Ovary (tissue), 9 donors: ENCODE data around the gene ZNF26. TPM values are rescaled to one million over a fixed set of nuclear protein-coding genes. Genes with fewer than 3 reads are reported as not detected.

Source experiments
- DNase-seq, 5 donors: peaks; one replicate each; pipeline ENCODE4 v3.0.0-alpha.2; 2019 to 2020
- H3K27ac ChIP-seq, 2 donors: fragments of 200-600 bp; one replicate each; pipeline versions ENCODE4 v1.5.1 to v1.8.0; 2019 to 2022
- H3K27me3 ChIP-seq: fragments of 200-600 bp; one replicate; pipeline ENCODE4 v1.8.0; 2022
- H3K36me3 ChIP-seq: fragments of 200-600 bp; sonication (generic); one replicate; pipeline ENCODE4 v1.5.1; 2019
- H3K4me1 ChIP-seq: one replicate; pipeline ENCODE4 v1.8.1; 2013; ENCODE audit warnings: mild to moderate bottlenecking, moderate library complexity; ENCODE audit not compliant: insufficient read depth
- H3K4me3 ChIP-seq: fragments of 200-600 bp; sonication (generic); one replicate; pipeline ENCODE4 v1.5.1; 2017
- H3K9me3 ChIP-seq, 2 donors: fragments of 200-600 bp in 1 of 2; sonication (generic) in 1 of 2; one replicate each; pipeline versions ENCODE4 v1.5.1 to v1.8.1; 2013 to 2019; ENCODE audit warnings: mild to moderate bottlenecking in 1 of 2, moderate library complexity in 1 of 2
- CTCF ChIP-seq, 3 donors: fragments of 450-650 bp in 2 of 3; fragments of 200-600 bp in 1 of 3; IDR thresholded peaks; one replicate each; pipeline versions ENCODE4 v1.5.1 to v1.8.0; 2016 to 2022; ENCODE audit warnings: antibody characterized with exemption in 3 of 3, mild to moderate bottlenecking in 1 of 3
- EP300 ChIP-seq: sonication (generic); formaldehyde crosslinking; IDR thresholded peaks from one replicate; pipeline ENCODE4 v1.6.1; 2017; ENCODE audit warnings: antibody characterized with exemption
- POLR2A ChIP-seq: fragments of 450-650 bp; IDR thresholded peaks from one replicate; pipeline ENCODE4 v1.6.1; 2017; ENCODE audit warnings: antibody characterized with exemption, mild to moderate bottlenecking, moderate library complexity
- WGBS, 3 donors: extraction: QIAGEN DNeasy Blood & Tissue Kit in 1 of 3; methylation state at CpG; one replicate each; pipeline versions ENCODE4 v1.1.5 to v1.1.7; 2013 to 2017; 5-methylcytosine and 5-hydroxymethylcytosine counted together
- intact Hi-C, 4 donors: fragments of 100-400 bp; cut with DNase I; formaldehyde crosslinking; loops; one replicate each; pipeline versions ENCODE4 v1.11.0 to v1.15.1; 2022 to 2023
- polyA plus RNA-seq, 2 donors: library from polyadenylated mRNA; stranded (reverse); fragments of 200-250 nt in 1 of 2; fragments of 350-450 nt in 1 of 2; fragmentation: Illumina TruSeq in 1 of 2; extraction: RNeasy Lipid Tissue Mini Kit (QIAGEN cat#74804) in 1 of 2; gene quantifications; one replicate each; pipeline ENCODE4 v1.2.3, GENCODE V29; 2013 to 2014
- total RNA-seq, 7 donors: library from RNA; depleted of rRNA in 2 of 7; stranded (reverse); fragments of >200 nt in 2 of 7; fragmentation: NEBNext Ultra II Directional in 3 of 7; extraction: Animal tissue kit (Norgen Biotek cat#: 25700) in 3 of 7; gene quantifications; one replicate each; pipeline versions ENCODE4 v1.1.0 to v1.2.4, GENCODE V29; 2016 to 2023
- donor health status: DM: no; HTN: no; CAD: no; lungs with moderate emphysema.
- donor health status: DM: no; HTN: no; CAD: no.
- donor health status: Bipolar disorder and iron deficiency.
- donor health status: DM: yes; HTN: yes; CAD: no.
- donor health status: DM: no; HTN: no; CAD: no.
- donor health status: DM: yes; HTN: yes; CAD: no.

ZNF26 gene
- total and polyA plus RNA-seq, 9 donors = 3.2 to 18.9 (median 13.3) TPM

DNA sequence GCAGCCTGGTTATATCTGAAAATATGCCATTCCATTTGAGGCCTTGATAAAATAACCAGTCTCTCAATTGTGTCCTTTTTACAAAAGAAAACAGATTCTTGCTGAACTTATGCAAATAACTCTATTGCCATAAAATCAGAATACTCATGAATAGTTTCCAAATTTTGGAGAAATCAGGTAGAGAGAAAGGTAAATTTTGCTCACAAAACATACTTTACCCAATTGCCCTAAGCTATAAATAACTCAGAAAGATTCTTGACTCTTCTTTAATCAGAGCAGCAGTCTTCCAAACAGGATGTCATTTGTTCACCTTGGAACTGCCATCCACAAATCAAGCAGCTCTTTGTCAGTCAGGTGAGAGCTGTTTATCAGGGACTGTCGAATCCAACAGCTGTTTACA lies 12.6 kb downstream of the ZNF26 start:
- Histone ChIP-seq H3K27ac (no peak overlapping the region), H3K27me3 (no peaks in the 10 kb centered on the region), H3K4me1 (no peaks in the 10 kb centered on the region), H3K9me3 (peaks cover 0 to 66% of the 10 kb centered on the region in 2 donors), H3K4me3 (no peak overlapping the region), H3K36me3 (no peaks in the 10 kb centered on the region)
- no peak for DNase-seq
- intact Hi-C loops = no loop called here
- TF ChIP-seq CTCF (IDR thresholded peaks at IDR 0.05) (no peak), EP300 (no peak), POLR2A (no peak)
- WGBS, 3 donors = 42 to 63% (median 48%) methylated on average over 1 of the region's 1 CpG

DNA sequence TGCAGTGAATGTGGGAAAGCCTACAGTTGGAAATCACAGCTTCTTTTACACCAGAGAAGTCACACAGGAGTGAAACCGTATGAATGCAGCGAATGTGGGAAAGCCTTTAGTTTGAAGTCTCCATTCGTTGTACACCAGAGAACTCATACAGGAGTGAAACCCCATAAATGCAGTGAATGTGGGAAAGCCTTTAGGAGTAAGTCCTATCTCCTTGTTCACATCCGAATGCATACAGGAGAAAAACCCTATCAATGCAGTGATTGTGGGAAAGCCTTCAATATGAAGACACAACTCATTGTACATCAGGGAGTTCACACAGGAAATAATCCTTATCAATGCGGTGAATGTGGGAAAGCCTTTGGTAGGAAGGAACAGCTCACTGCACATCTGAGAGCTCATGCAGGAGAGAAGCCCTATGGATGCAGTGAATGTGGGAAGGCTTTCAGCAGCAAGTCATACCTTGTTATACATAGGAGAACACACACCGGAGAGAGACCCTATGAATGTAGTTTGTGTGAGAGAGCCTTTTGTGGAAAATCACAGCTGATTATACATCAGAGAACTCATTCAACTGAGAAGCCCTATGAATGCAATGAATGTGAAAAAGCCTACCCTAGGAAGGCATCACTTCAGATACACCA lies 24.6 kb downstream of the ZNF26 start:
- intact Hi-C loops = no loop called here
- Histone ChIP-seq H3K36me3 (peaks cover 4% of the 10 kb centered on the region), H3K4me1 (no peaks in the 10 kb centered on the region), H3K9me3 (peaks cover 11 to 87% of the 10 kb centered on the region in 2 donors), H3K27me3 (no peaks in the 10 kb centered on the region), H3K4me3 (no peak overlapping the region), H3K27ac (no peak overlapping the region)
- 95 to 99% (median 98%) methylated on average over 6 of the region's 6 CpGs for WGBS, 3 donors
- DNase-seq = no peak
- TF ChIP-seq POLR2A (no peak), EP300 (no peak), CTCF (IDR thresholded peaks at IDR 0.05) (no peak)

- H3K36me3 ChIP-seq = no peaks in the 10 kb centered on the region
- 85 to 97% (median 92%) methylated on average over 2 of the region's 2 CpGs for WGBS, 3 donors
- DNase-seq = no peak
- intact Hi-C loops = no loop called here
- TF ChIP-seq EP300 (no peak), POLR2A (no peak), CTCF (IDR thresholded peaks at IDR 0.05) (no peak)
- no peak overlapping the region for H3K27ac ChIP-seq
- peaks cover 3 to 5% of the 10 kb centered on the region in 2 donors for H3K9me3 ChIP-seq
- no peaks in the 10 kb centered on the region for H3K4me1 ChIP-seq
- H3K4me3 ChIP-seq = no peak overlapping the region
- no peaks in the 10 kb centered on the region for H3K27me3 ChIP-seq
Observed at GRCh38 chr12:133023566-133023965, 37.4 kb downstream of the ZNF26 start.

- no peak overlapping the region for H3K4me3 ChIP-seq
- H3K4me1 ChIP-seq = no peaks in the 10 kb centered on the region
- no peaks in the 10 kb centered on the region for H3K36me3 ChIP-seq
- intact Hi-C loops = no loop called here
- H3K27ac ChIP-seq = no peak overlapping the region
- DNase-seq = no peak
- H3K27me3 ChIP-seq = no peaks in the 10 kb centered on the region
- no peak for TF ChIP-seq CTCF (IDR thresholded peaks at IDR 0.05)
- WGBS, 3 donors = 92 to 94% (median 94%) methylated on average over 7 of the region's 7 CpGs
- no peaks in the 10 kb centered on the region for H3K9me3 ChIP-seq
Observed at GRCh38 chr12:133026996-133027395, 40.8 kb downstream of the ZNF26 start.
